Peyer's patch (tissue), 4 donors: ENCODE data around the gene TARDBP.

ENCODE experiments used
- CTCF ChIP-seq, 6 experiments: fragments of 450-650 bp in 4 of 6; fragments of 200-600 bp in 2 of 6; sonication (generic) in 1 of 6; IDR thresholded peaks; one replicate each; pipeline ENCODE4 v1.5.1; 2017 to 2019; ENCODE audit warnings: antibody characterized with exemption in 6 of 6, mild to moderate bottlenecking in 3 of 6, moderate library complexity in 1 of 6
- POLR2A ChIP-seq, 2 donors: fragments of 450-650 bp; IDR thresholded peaks; one replicate each; pipeline ENCODE4 v1.5.1; 2017; ENCODE audit warnings: antibody characterized with exemption in 2 of 2, mild to moderate bottlenecking in 2 of 2, moderate library complexity in 2 of 2

GRCh38 chr1:11057477-11057876 lies 45.0 kb downstream of the TARDBP start:
- TF ChIP-seq POLR2A (IDR thresholded peaks at IDR 0.05) (no peak), CTCF (IDR thresholded peaks at IDR 0.05) (no peak)
